NCI-H2227 (cell line): Measurements from ENCODE around the gene DTX4.
"Not testable (repeated sequence)": the region's sequence is repeated elsewhere in the genome, so short reads cannot be mapped to it uniquely, and the experiment has no call there.

Source experiments
- DNase-seq: peaks from one replicate; lab custom pipeline; 2025; ENCODE audit not compliant: unreplicated experiment; lab: John Stamatoyannopoulos, UW

The DTX4 gene

GRCh38 chr11:59171508-59172322 is at the start of gene DTX4:
Gene DTX4, plus strand, starts transcription at chr11:59172132. Its CDS starts 464 bp downstream, at chr11:59172596.
- DNase-seq = peak; percentile 95

- peak; percentile 85 for DNase-seq
Observed at GRCh38 chr11:59135648-59136461, 36.1 kb upstream of the DTX4 start.

- DNase-seq = not testable (repeated sequence)
Observed at GRCh38 chr11:59136551-59136950, 35.4 kb upstream of the DTX4 start.

GRCh38 chr11:59137190-59137589 is 34.7 kb upstream of the DTX4 start:
- no peak for DNase-seq

- DNase-seq = no peak
Observed at GRCh38 chr11:59138643-59139042, 33.3 kb upstream of the DTX4 start.

- no peak for DNase-seq
Observed at GRCh38 chr11:59141191-59141590, 30.7 kb upstream of the DTX4 start.

- DNase-seq = no peak
Observed at GRCh38 chr11:59141673-59142460, 30.1 kb upstream of the DTX4 start.

GRCh38 chr11:59142530-59143507 is 29.1 kb upstream of the DTX4 start, which contains the start of gene FAM111A:
Gene FAM111A, plus strand, starts transcription at chr11:59142856. Its CDS starts 6,017 bp downstream, at chr11:59148873.
- peak; percentile 92 for DNase-seq

- no peak for DNase-seq
Observed at GRCh38 chr11:59144096-59144495, 27.8 kb upstream of the DTX4 start.

GRCh38 chr11:59144579-59145345 is 27.2 kb upstream of the DTX4 start:
- peak; percentile 93 for DNase-seq

GRCh38 chr11:59145534-59145933 is 26.4 kb upstream of the DTX4 start:
- DNase-seq = no peak

- no peak for DNase-seq
Observed at GRCh38 chr11:59151761-59152160, 20.2 kb upstream of the DTX4 start.

GRCh38 chr11:59152312-59152951 is 19.5 kb upstream of the DTX4 start:
- DNase-seq = no peak

GRCh38 chr11:59154610-59155009 is 17.3 kb upstream of the DTX4 start:
- no peak for DNase-seq

- no peak for DNase-seq
Observed at GRCh38 chr11:59157433-59157832, 14.5 kb upstream of the DTX4 start.

- peak; percentile 80 for DNase-seq
Observed at GRCh38 chr11:59158206-59159068, 13.5 kb upstream of the DTX4 start.

- no peak for DNase-seq
Observed at GRCh38 chr11:59164028-59164427, 7.9 kb upstream of the DTX4 start.
